Kidney epithelial cell (primary cell): ENCODE data around the gene STK32B. TPM values are rescaled to one million over a fixed set of nuclear protein-coding genes. Genes with fewer than 3 reads are reported as not detected.
"Not testable (repeated sequence)": the region's sequence is repeated elsewhere in the genome, so short reads cannot be mapped to it uniquely, and the experiment has no call there.

Experiments
- DNase-seq: peaks from one replicate; pipeline ENCODE4 v3.0.0-alpha.2; 2010; ENCODE audit warnings: low read depth
- H3K27me3 ChIP-seq: 2 replicates; pipeline ENCODE4 v1.6.0; 2011; ENCODE audit warnings: low read length; ENCODE audit not compliant: control insufficient read depth, insufficient read depth
- H3K36me3 ChIP-seq: 2 replicates; pipeline ENCODE4 v1.5.1; 2011; ENCODE audit warnings: low read length; ENCODE audit not compliant: control insufficient read depth, insufficient read depth
- H3K4me3 ChIP-seq: 2 replicates; pipeline ENCODE4 v1.5.1; 2011; ENCODE audit warnings: low read depth, mild to moderate bottlenecking, control low read depth, low read length
- CTCF ChIP-seq: IDR thresholded peaks from 2 replicates; pipeline ENCODE4 v1.5.1; 2011; ENCODE audit warnings: mild to moderate bottlenecking, moderate library complexity, low read length, control low read depth, inconsistent platforms; ENCODE audit not compliant: insufficient read depth, poor library complexity, severe bottlenecking
- total RNA-seq: library from RNA; depleted of rRNA; stranded (reverse); fragments of >200 nt; gene quantifications from 2 replicates; pipeline ENCODE4 v1.2.3, GENCODE V29; 2015

STK32B gene
- total RNA-seq, 1 donor from 2014 or later, result 3.6 TPM

DNA sequence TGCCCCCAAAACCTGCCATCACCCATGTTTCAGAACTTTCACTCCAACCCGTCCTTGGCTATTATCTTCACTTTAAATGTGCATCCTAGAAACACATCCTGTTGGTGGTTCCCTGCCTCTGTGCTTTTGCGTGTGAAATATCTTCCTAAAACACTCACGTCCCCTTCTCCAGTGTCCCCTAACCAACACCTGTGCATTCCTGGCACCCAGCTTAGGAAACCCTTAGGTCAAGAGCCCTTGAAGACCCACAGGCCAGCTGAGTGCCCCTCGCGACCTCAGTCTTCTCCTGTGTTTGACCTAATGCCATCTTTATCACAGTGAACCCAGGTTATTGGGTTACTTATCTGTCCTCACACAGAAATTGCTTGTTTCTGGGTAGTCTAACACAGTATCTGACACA, 117.6 kb downstream of the STK32B start:
- Histone ChIP-seq H3K36me3 (no peaks in the 10 kb centered on the region), H3K27me3 (no peaks in the 10 kb centered on the region), H3K4me3 (no peak overlapping the region)
- DNase-seq, result no peak
- no peak for TF ChIP-seq CTCF

DNA sequence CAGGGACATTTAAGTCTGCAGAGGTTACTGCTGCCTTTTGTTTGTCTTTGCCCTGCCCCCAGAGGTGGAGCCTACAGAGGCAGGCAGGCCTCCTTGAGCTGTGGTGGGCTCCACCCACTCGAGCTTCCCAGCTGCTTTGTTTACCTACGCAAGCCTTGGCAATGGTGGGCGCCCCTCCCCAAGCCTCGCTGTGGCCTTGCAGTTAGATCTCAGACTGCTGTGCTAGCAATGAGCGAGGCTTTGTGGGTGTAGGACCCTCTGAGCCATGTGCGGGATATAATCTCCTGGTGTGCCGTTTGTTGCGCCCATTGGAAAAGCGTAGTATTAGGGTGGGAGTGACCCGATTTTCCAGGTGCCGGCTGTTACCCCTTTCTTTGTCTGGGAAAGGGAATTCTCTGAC, 124.6 kb downstream of the STK32B start:
- not testable (repeated sequence) for H3K4me3 ChIP-seq, H3K36me3 ChIP-seq, DNase-seq, H3K27me3 ChIP-seq

- DNase-seq, result no peak
- no peak for TF ChIP-seq CTCF
- Histone ChIP-seq H3K36me3 (no peaks in the 10 kb centered on the region), H3K4me3 (no peak overlapping the region), H3K27me3 (no peaks in the 10 kb centered on the region)
Measured at GRCh38 chr4:5184606-5185005, 133.3 kb downstream of the STK32B start.

DNA sequence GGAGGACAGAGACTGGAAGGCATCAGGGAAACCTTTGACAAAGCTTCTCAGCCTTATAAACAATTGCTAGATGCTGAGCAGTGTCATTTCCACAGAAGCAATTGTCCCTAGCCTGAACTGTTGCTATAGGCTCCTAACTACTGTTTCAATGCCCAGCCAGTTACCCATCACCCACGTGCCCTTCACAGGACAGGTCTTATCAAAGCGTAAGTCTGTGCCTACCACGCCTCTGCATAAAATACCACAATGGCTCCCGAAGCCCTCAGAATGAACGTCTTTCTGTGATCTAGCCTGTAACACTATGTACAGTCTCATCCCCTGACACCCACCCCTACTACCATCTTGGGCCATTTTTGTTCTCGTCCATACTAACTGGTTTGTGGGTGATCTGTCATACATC, 134.3 kb downstream of the STK32B start:
- Histone ChIP-seq H3K27me3 (no peaks in the 10 kb centered on the region), H3K36me3 (no peaks in the 10 kb centered on the region), H3K4me3 (no peak overlapping the region)
- no peak for DNase-seq
- TF ChIP-seq CTCF, result no peak

DNA sequence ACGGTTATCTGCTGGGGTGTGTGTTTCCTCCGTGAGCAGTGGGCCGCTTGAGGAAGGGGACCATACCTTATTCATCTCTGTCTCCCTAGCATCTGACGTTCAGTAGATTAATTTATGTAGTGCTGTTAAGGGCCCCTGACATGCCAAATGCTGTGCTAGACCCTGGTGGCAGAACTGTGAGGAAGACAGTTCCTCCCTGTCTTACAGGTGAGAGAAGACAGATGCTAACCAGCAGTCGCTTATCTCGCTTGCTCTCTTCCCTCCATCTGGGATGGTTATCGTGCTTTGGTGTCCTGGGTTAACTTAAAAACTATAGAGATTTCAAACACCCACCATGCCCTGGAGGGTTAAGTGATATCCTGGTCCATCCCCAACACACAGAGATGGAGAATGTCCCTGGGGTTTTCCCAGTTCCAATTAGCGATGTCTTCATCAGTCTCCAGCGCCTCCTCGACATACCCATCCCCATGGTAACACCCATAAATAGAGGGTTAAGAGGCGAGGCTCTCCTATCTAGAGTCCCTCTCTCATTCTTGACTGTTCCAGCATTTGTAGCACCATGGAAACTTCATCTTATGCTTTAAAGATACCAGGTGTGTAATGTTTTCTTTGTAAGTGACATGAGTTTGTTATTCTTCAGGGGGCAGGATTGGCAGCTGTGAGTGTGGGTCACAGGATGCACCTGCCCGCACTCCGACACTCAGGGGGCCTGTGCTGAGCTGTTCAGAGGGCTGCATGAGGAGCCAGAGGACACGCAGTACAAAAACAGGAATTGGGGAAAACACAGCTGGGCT, 135.2 kb downstream of the STK32B start:
- H3K36me3 ChIP-seq, result no peaks in the 10 kb centered on the region
- DNase-seq, result no peak
- H3K27me3 ChIP-seq, result no peaks in the 10 kb centered on the region
- no peak overlapping the region for H3K4me3 ChIP-seq
- TF ChIP-seq CTCF, result no peak

DNA sequence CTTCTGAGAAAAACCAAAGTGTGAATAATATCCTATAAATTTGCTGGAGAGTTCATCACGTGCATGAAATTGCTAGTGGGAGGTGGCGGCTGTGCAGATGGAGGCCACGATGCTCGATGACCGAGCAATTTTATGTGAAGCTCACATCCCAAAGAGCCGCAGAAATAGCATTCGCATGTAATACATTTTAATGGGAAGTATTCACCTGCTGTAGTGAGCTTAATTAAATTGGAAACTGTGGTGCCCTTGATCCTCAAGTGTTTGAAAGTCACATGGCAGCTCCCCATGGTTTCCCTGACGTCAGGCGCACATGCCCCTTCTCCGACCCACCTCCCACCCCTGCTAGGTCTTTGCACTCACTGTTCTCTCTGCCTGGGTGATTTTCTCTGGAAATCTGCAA, 136.8 kb downstream of the STK32B start:
- no peaks in the 10 kb centered on the region for H3K36me3 ChIP-seq
- no peaks in the 10 kb centered on the region for H3K27me3 ChIP-seq
- TF ChIP-seq CTCF, result no peak
- H3K4me3 ChIP-seq, result no peak overlapping the region
- no peak for DNase-seq
